ENCODE data around the gene MLYCD.

GRCh38 chr16:83856792-83857191, 42.1 kb upstream of the MLYCD start:
- TF ChIP-seq POLR2AphosphoS5 (IDR thresholded peaks at IDR 0.05), result no peak
- TF ChIP-seq, protein P1, sequence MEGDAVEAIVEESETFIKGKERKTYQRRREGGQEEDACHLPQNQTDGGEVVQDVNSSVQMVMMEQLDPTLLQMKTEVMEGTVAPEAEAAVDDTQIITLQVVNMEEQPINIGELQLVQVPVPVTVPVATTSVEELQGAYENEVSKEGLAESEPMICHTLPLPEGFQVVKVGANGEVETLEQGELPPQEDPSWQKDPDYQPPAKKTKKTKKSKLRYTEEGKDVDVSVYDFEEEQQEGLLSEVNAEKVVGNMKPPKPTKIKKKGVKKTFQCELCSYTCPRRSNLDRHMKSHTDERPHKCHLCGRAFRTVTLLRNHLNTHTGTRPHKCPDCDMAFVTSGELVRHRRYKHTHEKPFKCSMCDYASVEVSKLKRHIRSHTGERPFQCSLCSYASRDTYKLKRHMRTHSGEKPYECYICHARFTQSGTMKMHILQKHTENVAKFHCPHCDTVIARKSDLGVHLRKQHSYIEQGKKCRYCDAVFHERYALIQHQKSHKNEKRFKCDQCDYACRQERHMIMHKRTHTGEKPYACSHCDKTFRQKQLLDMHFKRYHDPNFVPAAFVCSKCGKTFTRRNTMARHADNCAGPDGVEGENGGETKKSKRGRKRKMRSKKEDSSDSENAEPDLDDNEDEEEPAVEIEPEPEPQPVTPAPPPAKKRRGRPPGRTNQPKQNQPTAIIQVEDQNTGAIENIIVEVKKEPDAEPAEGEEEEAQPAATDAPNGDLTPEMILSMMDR (IDR thresholded peaks at IDR 0.05), result no peak

Data from esophagus muscularis mucosa (tissue), 3 donors.